ENCODE measurements around the gene THY1.
A peak's percentile ranks its signal among the peaks of the same experiment; 100 is the strongest.
"Not testable (repeated sequence)": the region's sequence is repeated elsewhere in the genome, so short reads cannot be mapped to it uniquely, and the experiment has no call there.

Gene THY1

GRCh38 chr11:119422809-119423508 is at the start of gene THY1:
THY1 (minus strand) TSS chr11:119423172; CDS start chr11:119420905, 2,267 bp downstream.
- H3K27me3 Mint-ChIP-seq, result peaks cover 92% of the 10 kb centered on the region
- H3K4me1 Mint-ChIP-seq, result peaks cover 18% of the 10 kb centered on the region
- peak within 1 kb of the TSS; percentile 46 for H3K4me3 Mint-ChIP-seq
- H3K9me3 Mint-ChIP-seq, result no peaks in the 10 kb centered on the region
- H3K36me3 Mint-ChIP-seq (ENCODE audit: insufficient read depth), result no peaks in the 10 kb centered on the region
- ATAC-seq (replicated peaks; ENCODE audit: extremely low read depth, poor library complexity, severe bottlenecking) (no peak), DNase-seq (ENCODE audit: low spot score in 2 of 2) (no peak)
- H3K27ac Mint-ChIP-seq (ENCODE audit: low read depth), result no peak within 1 kb of the TSS

DNA sequence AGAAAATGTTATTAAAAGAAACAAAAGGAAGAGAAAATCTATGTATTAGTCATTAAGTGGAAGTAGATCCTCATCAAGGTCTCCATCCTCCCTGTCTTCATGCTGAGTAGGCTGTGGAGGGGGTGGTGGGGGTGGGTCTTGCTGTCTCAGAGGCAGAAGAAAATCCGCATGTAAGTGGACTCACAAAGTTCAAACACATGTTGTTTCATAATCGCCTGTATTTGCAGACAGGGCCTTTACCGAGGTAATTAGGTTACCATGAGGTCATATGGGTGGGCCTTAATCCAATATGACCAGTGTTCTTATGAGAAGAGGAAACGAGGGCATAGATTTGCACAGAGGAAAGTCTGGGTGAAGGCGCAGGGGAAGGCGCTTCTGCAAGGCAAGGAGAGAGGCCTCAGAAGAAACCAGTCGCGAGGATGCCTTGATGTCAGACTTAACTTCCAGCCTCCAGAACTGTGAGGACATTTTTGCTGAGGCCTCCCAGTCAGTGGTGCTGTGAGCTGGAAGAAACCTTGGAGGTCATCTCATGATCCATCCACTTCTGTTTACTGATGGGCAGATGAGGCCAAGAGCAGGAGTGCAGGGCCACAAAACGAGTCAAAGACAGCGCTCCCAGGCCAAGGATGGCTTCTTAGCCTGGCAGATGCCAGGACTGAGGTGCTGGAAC is 49.3 kb upstream of the THY1 start:
- no peak for ATAC-seq (replicated peaks; ENCODE audit: extremely low read depth, poor library complexity, severe bottlenecking)
- H3K9me3 Mint-ChIP-seq, result peaks cover 9% of the 10 kb centered on the region

GRCh38 chr11:119471329-119471728 is 48.4 kb upstream of the THY1 start:
- Mint-ChIP-seq H3K36me3 (ENCODE audit: insufficient read depth) (no peaks in the 10 kb centered on the region), H3K9me3 (peaks cover 15% of the 10 kb centered on the region), H3K4me3 (no peak overlapping the region), H3K27ac (ENCODE audit: low read depth) (no peak overlapping the region), H3K4me1 (no peaks in the 10 kb centered on the region), H3K27me3 (peaks cover 82% of the 10 kb centered on the region)
- DNase-seq (ENCODE audit: low spot score in 2 of 2), result no peak
- ATAC-seq (replicated peaks; ENCODE audit: extremely low read depth, poor library complexity, severe bottlenecking), result no peak

More for the DNA sequence above, 49.3 kb upstream of the THY1 start:
- Mint-ChIP-seq H3K4me1 (no peaks in the 10 kb centered on the region), H3K27ac (ENCODE audit: low read depth) (no peak overlapping the region), H3K36me3 (ENCODE audit: insufficient read depth) (no peaks in the 10 kb centered on the region), H3K27me3 (peaks cover 77% of the 10 kb centered on the region), H3K4me3 (no peak overlapping the region)
- no peak for DNase-seq (ENCODE audit: low spot score in 2 of 2)

- Mint-ChIP-seq H3K36me3 (ENCODE audit: insufficient read depth) (no peaks in the 10 kb centered on the region), H3K9me3 (peaks cover 19% of the 10 kb centered on the region), H3K27ac (ENCODE audit: low read depth) (no peak overlapping the region), H3K27me3 (peaks cover 86% of the 10 kb centered on the region), H3K4me1 (no peaks in the 10 kb centered on the region), H3K4me3 (no peak overlapping the region)
- ATAC-seq (replicated peaks; ENCODE audit: extremely low read depth, poor library complexity, severe bottlenecking) (no peak), DNase-seq (ENCODE audit: low spot score in 2 of 2) (no peak)
Observed at GRCh38 chr11:119470317-119471291, 47.6 kb upstream of the THY1 start.

DNA sequence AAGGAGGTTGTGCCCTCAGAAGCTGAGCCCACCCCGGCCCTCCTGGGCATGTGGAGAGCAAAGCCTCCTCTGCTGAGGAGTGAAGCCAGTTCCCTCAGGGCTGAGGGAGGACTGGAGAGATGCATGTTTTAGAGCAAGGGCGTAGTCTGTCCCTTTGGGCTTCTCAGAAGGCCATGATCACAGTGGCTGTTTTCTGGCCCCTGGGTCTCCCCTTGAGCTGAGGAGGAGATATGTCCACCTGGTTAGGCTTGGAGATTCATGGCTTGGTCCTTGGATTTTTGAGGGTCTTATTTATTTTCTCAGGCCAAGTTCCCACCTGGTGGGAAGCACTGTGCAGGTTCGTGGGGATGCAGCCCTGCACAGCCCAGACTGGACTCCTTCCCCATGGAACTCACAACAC is 46.5 kb upstream of the THY1 start:
- Mint-ChIP-seq H3K4me1 (no peaks in the 10 kb centered on the region), H3K4me3 (no peak overlapping the region), H3K36me3 (ENCODE audit: insufficient read depth) (no peaks in the 10 kb centered on the region), H3K27me3 (peaks cover 97% of the 10 kb centered on the region), H3K9me3 (peaks cover 29% of the 10 kb centered on the region), H3K27ac (ENCODE audit: low read depth) (no peak overlapping the region)
- ATAC-seq (replicated peaks; ENCODE audit: extremely low read depth, poor library complexity, severe bottlenecking) (no peak), DNase-seq (ENCODE audit: low spot score in 2 of 2) (no peak)

- H3K4me3 Mint-ChIP-seq, result no peak overlapping the region
- H3K9me3 Mint-ChIP-seq, result peaks cover 32% of the 10 kb centered on the region
- no peaks in the 10 kb centered on the region for H3K36me3 Mint-ChIP-seq (ENCODE audit: insufficient read depth)
- no peak overlapping the region for H3K27ac Mint-ChIP-seq (ENCODE audit: low read depth)
- DNase-seq (ENCODE audit: low spot score in 2 of 2) (no peak), ATAC-seq (replicated peaks; ENCODE audit: extremely low read depth, poor library complexity, severe bottlenecking) (no peak)
- peaks cover 99% of the 10 kb centered on the region for H3K27me3 Mint-ChIP-seq
- H3K4me1 Mint-ChIP-seq, result no peaks in the 10 kb centered on the region
Observed at GRCh38 chr11:119468511-119468910, 45.5 kb upstream of the THY1 start.

- Mint-ChIP-seq H3K36me3 (ENCODE audit: insufficient read depth) (no peaks in the 10 kb centered on the region), H3K9me3 (peaks cover 18% of the 10 kb centered on the region), H3K4me3 (no peak overlapping the region), H3K27ac (ENCODE audit: low read depth) (no peak overlapping the region), H3K4me1 (no peaks in the 10 kb centered on the region), H3K27me3 (peaks cover 51% of the 10 kb centered on the region)
- DNase-seq (ENCODE audit: low spot score in 2 of 2) (no peak), ATAC-seq (replicated peaks; ENCODE audit: extremely low read depth, poor library complexity, severe bottlenecking) (no peak)
Observed at GRCh38 chr11:119461229-119461963, 38.4 kb upstream of the THY1 start.

- H3K4me1 Mint-ChIP-seq, result no peaks in the 10 kb centered on the region
- ATAC-seq (replicated peaks; ENCODE audit: extremely low read depth, poor library complexity, severe bottlenecking) (no peak), DNase-seq (ENCODE audit: low spot score in 2 of 2) (no peak)
- no peak overlapping the region for H3K27ac Mint-ChIP-seq (ENCODE audit: low read depth)
- peaks cover 51% of the 10 kb centered on the region for H3K27me3 Mint-ChIP-seq
- no peak overlapping the region for H3K4me3 Mint-ChIP-seq
- H3K36me3 Mint-ChIP-seq (ENCODE audit: insufficient read depth), result no peaks in the 10 kb centered on the region
- peaks cover 13% of the 10 kb centered on the region for H3K9me3 Mint-ChIP-seq
Observed at GRCh38 chr11:119460582-119460981, 37.6 kb upstream of the THY1 start.

DNA sequence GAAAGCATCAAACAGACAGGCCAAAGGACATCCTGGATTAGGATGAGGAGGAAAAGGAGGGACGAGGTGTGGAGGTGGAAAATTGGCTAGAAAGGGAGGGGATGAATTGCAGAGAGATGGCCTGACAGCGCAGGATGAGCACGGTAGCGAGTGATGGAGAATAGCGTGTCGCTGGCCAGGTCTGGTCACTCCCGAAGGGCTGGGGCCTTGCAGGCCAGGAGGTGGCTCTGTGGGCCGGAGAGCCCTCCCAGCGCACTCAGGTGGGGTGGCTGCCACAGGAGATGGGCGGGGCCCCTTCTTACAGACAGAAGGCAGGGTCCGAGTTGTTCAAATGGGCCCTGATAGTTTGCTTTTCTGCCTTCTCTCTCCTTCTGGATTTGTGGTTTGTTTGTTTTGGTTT is 37.1 kb upstream of the THY1 start:
- no peak for ATAC-seq (replicated peaks; ENCODE audit: extremely low read depth, poor library complexity, severe bottlenecking)
- peaks cover 51% of the 10 kb centered on the region for H3K27me3 Mint-ChIP-seq
- no peaks in the 10 kb centered on the region for H3K4me1 Mint-ChIP-seq
- H3K36me3 Mint-ChIP-seq (ENCODE audit: insufficient read depth), result no peaks in the 10 kb centered on the region
- H3K27ac Mint-ChIP-seq (ENCODE audit: low read depth), result no peak overlapping the region
- DNase-seq (ENCODE audit: low spot score in 2 of 2), result no peak
- peaks cover 9% of the 10 kb centered on the region for H3K9me3 Mint-ChIP-seq
- H3K4me3 Mint-ChIP-seq, result no peak overlapping the region

- no peak overlapping the region for H3K4me3 Mint-ChIP-seq
- no peak for DNase-seq (ENCODE audit: low spot score in 2 of 2)
- peaks cover 3% of the 10 kb centered on the region for H3K9me3 Mint-ChIP-seq
- H3K27ac Mint-ChIP-seq (ENCODE audit: low read depth), result peak overlapping the region; percentile 56
- no peak for ATAC-seq (replicated peaks; ENCODE audit: extremely low read depth, poor library complexity, severe bottlenecking)
- H3K27me3 Mint-ChIP-seq, result peaks cover 51% of the 10 kb centered on the region
- H3K36me3 Mint-ChIP-seq (ENCODE audit: insufficient read depth), result no peaks in the 10 kb centered on the region
- H3K4me1 Mint-ChIP-seq, result no peaks in the 10 kb centered on the region
Observed at GRCh38 chr11:119459293-119459976, 36.5 kb upstream of the THY1 start.

DNA sequence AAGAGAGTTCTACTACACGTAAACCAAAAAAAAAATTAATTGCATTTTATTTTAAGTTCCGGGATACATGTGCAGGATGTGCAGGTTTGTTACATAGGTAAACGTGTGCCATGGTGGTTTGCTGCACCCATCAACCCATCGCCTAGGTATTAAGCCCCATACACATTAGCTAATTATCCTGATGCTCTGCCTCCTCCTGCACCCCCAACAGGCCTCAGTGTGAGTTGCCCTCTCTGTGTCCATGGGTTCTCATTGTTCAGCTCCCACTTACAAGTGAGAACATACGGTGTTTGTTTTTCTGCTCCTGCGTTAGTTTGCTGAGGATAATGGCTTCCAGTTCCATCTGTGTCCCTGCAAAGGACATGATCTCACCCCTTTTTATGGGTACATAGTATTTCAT is 32.7 kb upstream of the THY1 start:
- DNase-seq (ENCODE audit: low spot score in 2 of 2); H3K4me3 Mint-ChIP-seq; H3K4me1 Mint-ChIP-seq; H3K36me3 Mint-ChIP-seq (ENCODE audit: insufficient read depth); ATAC-seq (replicated peaks; ENCODE audit: extremely low read depth, poor library complexity, severe bottlenecking); H3K27ac Mint-ChIP-seq (ENCODE audit: low read depth); H3K9me3 Mint-ChIP-seq: not testable (repeated sequence)
- peaks cover 75% of the 10 kb centered on the region for H3K27me3 Mint-ChIP-seq

Measured in central memory CD8-positive, alpha-beta T cell (primary cell).